Gastroesophageal sphincter (tissue), 3 donors: ENCODE results near the gene UVRAG.

Experiments used
- EP300 ChIP-seq: sonication (generic); formaldehyde crosslinking; IDR thresholded peaks from one replicate; pipeline ENCODE4 v1.6.1; 2017; ENCODE audit warnings: antibody characterized with exemption, mild to moderate bottlenecking
- POLR2A ChIP-seq, 2 donors: fragments of 450-650 bp; IDR thresholded peaks; one replicate each; pipeline ENCODE4 v1.6.1; 2017; ENCODE audit warnings: antibody characterized with exemption in 2 of 2, mild to moderate bottlenecking in 2 of 2, moderate library complexity in 1 of 2
- POLR2AphosphoS5 ChIP-seq: sonication (generic); formaldehyde crosslinking; IDR thresholded peaks from one replicate; pipeline ENCODE4 v1.6.1; 2017; ENCODE audit warnings: antibody characterized with exemption
- TF ChIP-seq, protein P1 (sequence below), 4 experiments: fragments of 200-600 bp in 2 of 4; fragments of 450-650 bp in 2 of 4; sonication (generic) in 1 of 4; IDR thresholded peaks; one replicate each; pipeline ENCODE4 v1.5.1; 2017 to 2019; ENCODE audit warnings: antibody characterized with exemption in 4 of 4, mild to moderate bottlenecking in 2 of 4, moderate library complexity in 2 of 4

- TF ChIP-seq, protein P1, sequence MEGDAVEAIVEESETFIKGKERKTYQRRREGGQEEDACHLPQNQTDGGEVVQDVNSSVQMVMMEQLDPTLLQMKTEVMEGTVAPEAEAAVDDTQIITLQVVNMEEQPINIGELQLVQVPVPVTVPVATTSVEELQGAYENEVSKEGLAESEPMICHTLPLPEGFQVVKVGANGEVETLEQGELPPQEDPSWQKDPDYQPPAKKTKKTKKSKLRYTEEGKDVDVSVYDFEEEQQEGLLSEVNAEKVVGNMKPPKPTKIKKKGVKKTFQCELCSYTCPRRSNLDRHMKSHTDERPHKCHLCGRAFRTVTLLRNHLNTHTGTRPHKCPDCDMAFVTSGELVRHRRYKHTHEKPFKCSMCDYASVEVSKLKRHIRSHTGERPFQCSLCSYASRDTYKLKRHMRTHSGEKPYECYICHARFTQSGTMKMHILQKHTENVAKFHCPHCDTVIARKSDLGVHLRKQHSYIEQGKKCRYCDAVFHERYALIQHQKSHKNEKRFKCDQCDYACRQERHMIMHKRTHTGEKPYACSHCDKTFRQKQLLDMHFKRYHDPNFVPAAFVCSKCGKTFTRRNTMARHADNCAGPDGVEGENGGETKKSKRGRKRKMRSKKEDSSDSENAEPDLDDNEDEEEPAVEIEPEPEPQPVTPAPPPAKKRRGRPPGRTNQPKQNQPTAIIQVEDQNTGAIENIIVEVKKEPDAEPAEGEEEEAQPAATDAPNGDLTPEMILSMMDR (IDR thresholded peaks at IDR 0.05): no peak
- no peak for TF ChIP-seq POLR2A (IDR thresholded peaks at IDR 0.05)
- TF ChIP-seq POLR2AphosphoS5: no peak
- TF ChIP-seq EP300: no peak
Measured at GRCh38 chr11:75939516-75939915, 124.5 kb downstream of the UVRAG start.
